Esophagus muscularis mucosa (tissue), 4 donors: Measurements from ENCODE around the gene TWSG1.

Source experiments
- EP300 ChIP-seq: sonication (generic); formaldehyde crosslinking; IDR thresholded peaks from one replicate; pipeline ENCODE4 v1.6.1; 2017; ENCODE audit warnings: antibody characterized with exemption
- POLR2A ChIP-seq: fragments of 450-650 bp; IDR thresholded peaks from one replicate; pipeline ENCODE4 v1.6.1; 2017; ENCODE audit warnings: antibody characterized with exemption, moderate library complexity, mild to moderate bottlenecking, low read depth
- TF ChIP-seq, protein P1 (sequence below), 3 experiments: fragments of 200-600 bp in 2 of 3; fragments of 450-650 bp in 1 of 3; sonication (generic) in 2 of 3; IDR thresholded peaks; one replicate each; pipeline ENCODE4 v1.5.1; 2017 to 2019; ENCODE audit warnings: antibody characterized with exemption in 3 of 3, mild to moderate bottlenecking in 2 of 3, moderate library complexity in 1 of 3

GRCh38 chr18:9329471-9329870 is 5.1 kb upstream of the TWSG1 start:
- TF ChIP-seq, protein P1, sequence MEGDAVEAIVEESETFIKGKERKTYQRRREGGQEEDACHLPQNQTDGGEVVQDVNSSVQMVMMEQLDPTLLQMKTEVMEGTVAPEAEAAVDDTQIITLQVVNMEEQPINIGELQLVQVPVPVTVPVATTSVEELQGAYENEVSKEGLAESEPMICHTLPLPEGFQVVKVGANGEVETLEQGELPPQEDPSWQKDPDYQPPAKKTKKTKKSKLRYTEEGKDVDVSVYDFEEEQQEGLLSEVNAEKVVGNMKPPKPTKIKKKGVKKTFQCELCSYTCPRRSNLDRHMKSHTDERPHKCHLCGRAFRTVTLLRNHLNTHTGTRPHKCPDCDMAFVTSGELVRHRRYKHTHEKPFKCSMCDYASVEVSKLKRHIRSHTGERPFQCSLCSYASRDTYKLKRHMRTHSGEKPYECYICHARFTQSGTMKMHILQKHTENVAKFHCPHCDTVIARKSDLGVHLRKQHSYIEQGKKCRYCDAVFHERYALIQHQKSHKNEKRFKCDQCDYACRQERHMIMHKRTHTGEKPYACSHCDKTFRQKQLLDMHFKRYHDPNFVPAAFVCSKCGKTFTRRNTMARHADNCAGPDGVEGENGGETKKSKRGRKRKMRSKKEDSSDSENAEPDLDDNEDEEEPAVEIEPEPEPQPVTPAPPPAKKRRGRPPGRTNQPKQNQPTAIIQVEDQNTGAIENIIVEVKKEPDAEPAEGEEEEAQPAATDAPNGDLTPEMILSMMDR (IDR thresholded peaks at IDR 0.05): no peak
- TF ChIP-seq POLR2A: no peak
- no peak for TF ChIP-seq EP300
